ENCODE data around the gene NAT10.

The NAT10 gene

GRCh38 chr11:34185926-34186841, 80.8 kb downstream of the NAT10 start:
- no peak for DNase-seq (ENCODE audit: low read depth in 2 of 3, low spot score in 1 of 3)

GRCh38 chr11:34188181-34188580, 82.8 kb downstream of the NAT10 start:
- no peak for DNase-seq (ENCODE audit: low read depth in 2 of 3, low spot score in 1 of 3)

DNA sequence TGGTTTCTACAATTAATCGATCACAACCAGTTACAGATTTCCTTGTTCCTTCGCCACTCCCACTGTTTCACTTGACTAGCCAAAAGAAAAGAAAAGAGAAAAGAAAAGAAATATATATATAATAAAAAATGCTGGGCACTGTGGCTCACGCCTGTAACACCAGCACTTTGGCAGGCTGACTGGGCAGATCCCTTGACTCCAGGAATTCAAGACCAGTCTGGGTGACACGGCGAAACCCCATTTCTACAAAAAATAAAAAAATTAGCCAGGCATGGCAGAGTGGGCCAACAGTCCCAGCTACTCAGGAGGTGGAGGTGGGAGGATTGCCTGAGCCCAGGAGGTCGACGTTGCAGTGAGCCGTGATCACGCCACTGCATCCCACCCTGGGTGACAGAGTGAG, 83.8 kb downstream of the NAT10 start:
- DNase-seq (ENCODE audit: low read depth in 2 of 3, low spot score in 1 of 3), result no peak

DNA sequence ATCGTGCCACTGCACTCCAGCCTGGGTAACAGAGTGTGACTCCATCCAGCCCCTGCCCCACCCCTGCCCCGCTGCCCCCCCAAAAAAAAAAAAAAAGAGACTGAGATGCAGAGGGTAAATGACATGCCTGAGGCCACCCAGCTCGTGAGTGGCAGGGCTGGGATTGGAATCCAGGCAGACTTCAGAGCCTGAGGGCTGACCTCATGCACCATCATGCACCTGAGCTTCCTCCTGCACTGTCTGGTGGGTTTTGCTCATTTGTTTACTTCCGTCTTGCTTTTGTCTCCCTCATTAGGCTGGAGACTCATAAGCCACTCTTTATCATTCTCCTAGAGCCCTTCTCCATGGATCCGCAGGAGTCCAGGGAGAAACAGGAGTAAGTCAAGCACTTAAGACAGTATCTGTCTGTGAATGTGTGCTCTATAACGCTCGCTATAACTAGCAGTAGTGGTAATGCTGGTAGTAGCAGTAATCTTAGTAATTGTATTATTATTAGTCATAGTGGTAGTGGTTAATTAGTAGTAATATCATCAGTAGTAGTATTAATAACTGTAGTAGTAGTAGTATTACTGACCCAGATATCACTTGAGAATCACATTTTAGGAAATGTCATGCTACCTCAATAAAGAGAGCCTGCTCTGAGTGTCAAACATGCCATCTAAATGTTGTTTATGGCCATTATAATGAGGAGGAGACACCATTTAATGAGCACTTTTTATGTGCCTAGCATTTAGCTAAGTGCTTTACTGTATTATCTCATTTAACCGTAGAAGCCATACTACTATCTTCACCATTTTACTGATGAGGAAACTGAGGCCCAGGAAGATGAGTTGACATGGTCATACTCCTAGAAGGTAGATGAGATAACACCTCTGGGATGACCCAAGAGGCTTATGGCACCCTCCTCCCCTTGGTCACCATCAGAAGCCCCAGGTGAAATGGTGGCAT, 85.0 kb downstream of the NAT10 start:
- DNase-seq (ENCODE audit: low read depth in 2 of 3, low spot score in 1 of 3), result no peak

DNA sequence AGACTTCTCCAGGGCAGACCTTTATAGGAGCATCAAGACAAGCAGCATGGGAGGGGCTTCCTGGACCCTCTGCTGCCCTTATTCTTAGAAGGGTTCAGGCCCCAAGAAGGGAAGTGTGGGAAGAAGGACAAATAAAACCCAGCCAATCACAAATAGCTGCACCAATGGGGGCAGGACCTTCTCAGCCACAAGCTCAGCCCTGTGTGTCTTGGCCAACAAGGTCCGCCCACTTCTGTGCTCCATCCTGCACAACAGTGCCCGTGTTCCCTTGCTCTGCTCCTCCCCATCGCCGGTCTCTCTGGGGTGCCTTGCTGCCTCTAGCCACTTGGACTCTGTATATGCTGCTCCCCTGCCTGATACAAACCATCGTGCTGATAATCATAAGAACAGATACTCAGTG, 86.1 kb downstream of the NAT10 start:
- DNase-seq (ENCODE audit: low read depth in 2 of 3, low spot score in 1 of 3), result no peak

- peak in 1 of 3 donors; percentile 11 for DNase-seq (ENCODE audit: low read depth in 2 of 3, low spot score in 1 of 3)
These were observed 87.3 kb downstream of the NAT10 start for GRCh38 chr11:34192481-34193401.

DNA sequence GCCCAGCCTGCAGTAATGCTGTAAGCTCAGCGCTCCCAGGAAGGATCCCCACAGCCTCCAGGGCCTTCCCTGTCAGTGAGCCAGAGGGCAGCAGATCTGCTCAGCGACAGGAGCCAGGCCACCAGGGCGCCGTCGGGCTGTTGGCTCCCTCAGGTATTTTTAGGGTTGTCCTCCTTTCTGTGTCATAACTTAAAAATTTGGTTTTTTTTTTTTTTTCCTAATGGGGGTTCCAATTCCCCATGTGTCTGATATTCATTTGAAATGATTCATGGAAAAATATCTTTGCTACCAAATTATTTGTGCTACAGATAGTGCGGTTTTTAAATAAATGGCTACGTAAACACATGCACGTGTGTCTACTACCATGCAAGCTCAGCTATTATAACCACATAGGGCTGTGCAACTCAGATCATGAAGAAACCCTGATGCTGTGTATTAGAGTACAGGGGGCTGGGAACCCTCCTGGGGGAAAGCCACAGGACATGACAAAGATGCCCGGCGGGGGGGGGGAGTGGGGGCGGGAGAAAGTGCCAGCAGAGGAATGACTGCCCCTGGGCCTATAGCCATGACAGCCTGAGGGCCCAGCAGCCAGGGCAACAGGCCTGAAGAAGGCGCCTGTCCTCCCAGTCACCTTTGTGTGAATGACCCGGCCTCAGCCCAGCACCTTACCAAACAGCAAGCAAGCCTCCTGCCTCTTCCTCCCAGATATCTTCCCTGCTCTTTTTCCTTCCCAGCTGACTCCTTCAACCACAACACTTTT, 89.3 kb downstream of the NAT10 start:
- no peak for DNase-seq (ENCODE audit: low read depth in 2 of 3, low spot score in 1 of 3)

Measured in stimulated activated CD4-positive, alpha-beta T cell treated with anti-CD3 and anti-CD28 coated beads, Interleukin-12 subunit alpha, Interleukin-12 subunit beta, amount 100 ng/mL, for 48 hours (primary cell).